Choroid plexus epithelial cell (primary cell): ENCODE measurements around the gene ABHD3.
A peak's percentile ranks its signal among the peaks of the same experiment; 100 is the strongest.
"Not testable (repeated sequence)": the region's sequence is repeated elsewhere in the genome, so short reads cannot be mapped to it uniquely, and the experiment has no call there.

Experiments
- DNase-seq: peaks from one replicate; pipeline ENCODE4 v3.0.0-alpha.2; 2010; ENCODE audit warnings: low read depth
- H3K4me3 ChIP-seq: 2 replicates; pipeline ENCODE4 v1.5.1; 2011; ENCODE audit warnings: low read depth, mild to moderate bottlenecking, control low read depth, low read length, moderate library complexity
- CTCF ChIP-seq: conservative IDR thresholded peaks from 2 replicates; pipeline ENCODE4 v1.5.1; 2011; ENCODE audit warnings: low read depth, mild to moderate bottlenecking, control low read depth, inconsistent platforms, low read length, moderate library complexity

The ABHD3 gene

DNA sequence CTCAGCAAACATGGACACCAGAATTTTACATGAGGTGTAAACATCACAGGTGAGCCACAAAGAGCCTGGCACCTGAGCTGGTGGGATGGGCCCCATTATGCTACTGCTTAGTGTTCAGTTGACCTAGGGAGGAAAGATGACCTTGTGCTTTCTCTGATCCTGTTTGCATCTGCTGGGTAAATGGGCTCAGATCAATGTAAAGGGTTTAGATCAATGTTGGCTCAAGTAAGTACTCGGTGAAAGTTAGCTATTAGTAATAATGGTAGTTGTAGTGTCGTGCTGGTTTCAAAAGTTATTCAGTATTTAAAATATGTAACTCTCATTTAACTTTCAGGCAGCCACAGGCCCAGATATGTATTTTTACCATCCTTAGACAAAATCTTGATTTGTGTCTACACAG, 19.8 kb downstream of the ABHD3 start:
- TF ChIP-seq CTCF = no peak
- no peak for DNase-seq
- no peak overlapping the region for H3K4me3 ChIP-seq

DNA sequence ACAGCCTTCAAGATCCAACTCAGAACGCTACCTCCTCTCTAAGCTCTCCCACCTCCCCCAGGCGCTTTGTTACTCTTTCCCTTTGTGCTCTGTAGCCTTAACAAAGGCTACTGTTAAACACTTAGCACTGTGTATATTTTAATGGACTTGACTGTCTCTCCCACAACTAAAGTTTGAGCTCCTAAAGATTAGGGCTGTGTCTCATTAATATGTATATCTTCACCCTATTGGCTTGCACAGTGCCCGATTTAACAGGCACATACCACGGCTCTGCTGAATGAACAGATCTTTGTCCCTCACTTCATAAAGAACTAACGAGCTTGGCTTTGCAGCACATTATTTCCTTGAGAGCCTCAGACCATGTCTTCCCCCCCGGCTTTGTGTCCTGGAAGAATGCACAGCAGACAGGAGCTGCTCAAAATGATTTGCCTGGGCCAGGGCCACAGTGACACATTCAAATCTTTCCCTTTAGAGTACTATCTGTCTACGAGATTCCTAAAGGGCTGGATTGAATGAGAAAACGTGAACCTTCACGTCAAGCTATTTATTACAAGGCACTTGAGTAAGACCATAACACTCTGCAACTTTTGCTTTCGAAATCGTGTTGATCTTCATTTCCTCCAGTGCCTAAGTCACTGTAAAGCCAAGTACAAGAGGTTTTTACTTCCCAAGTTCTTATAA, 22.1 kb downstream of the ABHD3 start:
- DNase-seq = peak; percentile 73
- no peak for TF ChIP-seq CTCF
- H3K4me3 ChIP-seq = no peak overlapping the region

DNA sequence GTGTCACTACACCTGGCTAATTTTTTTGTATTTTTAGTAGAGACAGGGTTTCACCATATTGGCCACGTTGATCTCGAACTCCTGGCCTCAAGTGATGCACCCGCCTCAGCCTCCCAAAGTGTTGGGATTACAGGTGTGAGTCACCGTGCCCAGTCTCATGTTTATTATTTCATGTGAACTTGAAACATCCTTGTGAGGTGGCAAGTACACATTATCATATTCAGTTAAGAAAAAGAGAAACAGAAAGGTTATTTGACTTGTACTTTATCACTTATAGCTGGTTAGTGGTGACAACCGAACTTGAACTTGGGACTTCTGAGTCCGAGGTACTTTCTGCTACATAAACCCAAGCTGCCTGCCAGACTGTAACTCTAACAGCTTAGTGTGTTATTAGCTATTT, 24.4 kb downstream of the ABHD3 start:
- no peak for DNase-seq
- TF ChIP-seq CTCF = no peak
- no peak overlapping the region for H3K4me3 ChIP-seq

DNA sequence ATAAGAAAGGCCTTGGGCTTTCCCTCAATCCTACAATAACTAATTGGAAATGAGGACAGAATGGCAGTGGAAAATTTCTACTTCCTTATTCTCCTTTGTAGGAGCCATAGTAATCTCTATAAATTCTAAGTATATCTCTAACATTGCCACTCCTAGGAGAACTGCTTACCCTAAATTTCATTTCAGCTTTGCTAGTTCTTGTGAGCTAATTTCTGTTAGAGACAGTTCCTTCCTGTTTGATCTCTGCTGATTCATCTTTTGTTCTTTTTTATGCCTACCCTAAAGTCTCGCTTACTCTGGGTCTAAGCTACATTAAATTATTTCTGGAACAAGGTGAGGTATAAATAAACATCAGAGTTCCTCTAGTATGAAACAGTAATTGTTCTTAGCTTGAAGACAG, 25.7 kb downstream of the ABHD3 start:
- no peak overlapping the region for H3K4me3 ChIP-seq
- no peak for DNase-seq
- no peak for TF ChIP-seq CTCF

DNA sequence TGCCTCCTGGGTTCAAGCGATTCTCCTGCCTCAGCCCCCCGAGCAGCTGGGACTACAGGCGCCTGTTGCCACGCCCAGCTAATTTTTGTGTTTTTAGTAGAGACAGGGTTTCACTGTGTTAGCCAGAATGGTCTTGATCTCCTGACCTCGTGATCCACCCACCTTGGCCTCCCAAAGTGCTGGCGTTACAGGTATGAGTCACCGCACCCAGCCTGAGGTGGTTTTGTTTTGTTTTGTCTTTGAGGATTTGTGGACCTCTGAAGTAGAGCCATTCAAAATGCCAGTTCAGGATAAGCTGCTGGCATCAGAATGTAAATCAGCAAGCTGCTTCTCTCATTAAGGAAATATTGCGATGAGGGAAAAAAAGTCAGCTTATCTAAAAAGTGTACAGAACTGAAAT, 29.2 kb downstream of the ABHD3 start:
- not testable (repeated sequence) for H3K4me3 ChIP-seq, DNase-seq

DNA sequence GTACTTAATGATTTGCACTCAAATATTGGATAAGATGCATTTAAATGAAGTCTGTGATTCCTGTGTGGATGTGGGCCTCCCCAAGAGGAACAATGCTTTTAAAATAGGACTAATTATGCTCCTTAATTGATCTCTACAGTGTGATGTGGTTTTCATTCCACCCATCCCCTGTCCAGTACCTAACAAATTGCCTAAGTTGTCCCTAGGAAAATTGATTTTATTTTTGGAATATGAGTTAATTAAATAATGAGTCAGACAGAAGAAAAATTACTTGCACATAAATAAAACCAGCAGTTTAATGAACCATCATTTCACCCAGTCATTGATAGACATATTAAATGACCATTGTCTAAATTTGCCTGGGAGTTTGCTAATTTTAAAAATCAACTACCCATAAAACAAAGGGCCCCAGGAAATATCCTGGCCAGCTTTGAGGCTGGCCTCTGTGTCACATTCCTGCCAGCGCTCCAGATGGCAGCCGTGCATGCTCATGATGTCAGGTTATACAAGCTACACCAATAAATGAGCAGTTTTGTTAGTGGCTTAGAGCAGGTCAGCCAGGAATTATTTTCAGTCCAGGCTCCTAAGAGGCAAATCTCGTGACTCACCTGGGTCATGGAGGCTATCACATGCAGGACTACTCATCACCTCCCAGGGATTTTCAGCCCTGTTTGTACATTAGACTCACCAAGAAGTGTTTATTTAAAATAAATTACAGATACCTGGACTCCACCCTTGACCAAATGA, 31.9 kb downstream of the ABHD3 start:
- DNase-seq = peak; percentile 55
- no peak overlapping the region for H3K4me3 ChIP-seq
- no peak for TF ChIP-seq CTCF

DNA sequence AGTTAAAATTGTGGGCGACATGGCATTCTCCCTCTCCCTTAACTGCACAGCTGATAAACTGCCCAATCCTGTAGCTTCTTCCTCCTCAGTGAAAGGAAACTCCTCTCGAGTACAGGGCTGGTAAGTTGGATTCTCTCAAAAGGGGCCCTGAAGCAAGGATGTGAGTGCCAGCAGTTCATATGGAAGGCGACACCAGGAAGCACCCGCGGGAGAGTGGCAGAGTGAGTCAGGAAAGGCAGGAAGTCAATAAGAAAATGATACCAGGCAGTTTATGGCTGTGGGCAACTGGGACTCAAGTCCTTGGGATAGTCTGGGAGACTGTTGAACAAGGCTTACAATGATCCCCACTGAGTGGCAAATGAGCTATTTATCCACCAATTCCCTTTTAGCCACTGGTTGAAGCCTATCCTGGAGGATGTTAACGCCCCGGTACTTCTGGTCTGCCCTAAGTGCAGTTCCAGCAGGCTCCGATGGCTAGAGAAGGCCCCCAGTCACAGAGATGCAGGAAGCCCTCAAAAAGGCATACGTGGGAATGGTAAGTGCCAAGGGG, 34.8 kb downstream of the ABHD3 start:
- no peak overlapping the region for H3K4me3 ChIP-seq
- no peak for DNase-seq
- TF ChIP-seq CTCF = no peak
